ENCODE data around the gene MLIP. TPM values are rescaled to one million over a fixed set of nuclear protein-coding genes. Genes with fewer than 3 reads are reported as not detected.

Gene MLIP
- total RNA-seq, 4 donors from 2014 or later: 4.0 to 20.6 (median 10.1) TPM

- TF ChIP-seq, protein P1, sequence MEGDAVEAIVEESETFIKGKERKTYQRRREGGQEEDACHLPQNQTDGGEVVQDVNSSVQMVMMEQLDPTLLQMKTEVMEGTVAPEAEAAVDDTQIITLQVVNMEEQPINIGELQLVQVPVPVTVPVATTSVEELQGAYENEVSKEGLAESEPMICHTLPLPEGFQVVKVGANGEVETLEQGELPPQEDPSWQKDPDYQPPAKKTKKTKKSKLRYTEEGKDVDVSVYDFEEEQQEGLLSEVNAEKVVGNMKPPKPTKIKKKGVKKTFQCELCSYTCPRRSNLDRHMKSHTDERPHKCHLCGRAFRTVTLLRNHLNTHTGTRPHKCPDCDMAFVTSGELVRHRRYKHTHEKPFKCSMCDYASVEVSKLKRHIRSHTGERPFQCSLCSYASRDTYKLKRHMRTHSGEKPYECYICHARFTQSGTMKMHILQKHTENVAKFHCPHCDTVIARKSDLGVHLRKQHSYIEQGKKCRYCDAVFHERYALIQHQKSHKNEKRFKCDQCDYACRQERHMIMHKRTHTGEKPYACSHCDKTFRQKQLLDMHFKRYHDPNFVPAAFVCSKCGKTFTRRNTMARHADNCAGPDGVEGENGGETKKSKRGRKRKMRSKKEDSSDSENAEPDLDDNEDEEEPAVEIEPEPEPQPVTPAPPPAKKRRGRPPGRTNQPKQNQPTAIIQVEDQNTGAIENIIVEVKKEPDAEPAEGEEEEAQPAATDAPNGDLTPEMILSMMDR (IDR thresholded peaks at IDR 0.05): no peak
- no peak for TF ChIP-seq POLR2A (IDR thresholded peaks at IDR 0.05)
- DNase-seq (ENCODE audit: low spot score in 2 of 2): no peak
- no peak overlapping the region for H3K4me3 ChIP-seq (ENCODE audit: low read depth, poor library complexity, severe bottlenecking)
- intact Hi-C loops (cut with DNase I; ENCODE audit: low total_unique reads): no loop called here
- WGBS, 2 donors: 86 to 97% methylated on average over 1 of the region's 1 CpG
Measured at GRCh38 chr6:54114991-54115390, 3.7 kb downstream of the MLIP start.

DNA sequence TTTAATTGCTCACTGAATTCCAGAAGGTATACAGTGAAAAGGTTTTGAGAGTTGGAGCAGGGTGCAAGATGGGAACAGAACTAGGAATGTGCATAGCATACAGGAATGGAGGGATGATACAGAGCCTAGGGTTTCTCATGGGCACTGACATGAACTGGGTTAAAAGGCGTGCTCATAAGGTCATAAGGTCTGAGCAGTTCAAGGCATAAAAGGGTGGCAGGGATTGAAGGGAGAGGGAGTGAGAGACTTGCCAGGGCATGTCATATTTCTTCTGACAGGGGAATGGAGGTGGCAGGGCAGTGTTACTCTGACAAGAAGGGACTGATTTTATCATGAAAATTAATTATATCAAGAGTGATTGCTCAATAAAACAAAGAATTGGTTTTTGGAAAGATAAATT lies 4.7 kb downstream of the MLIP start:
- intact Hi-C loops (cut with DNase I; ENCODE audit: low total_unique reads): no loop called here
- no peak overlapping the region for H3K4me3 ChIP-seq (ENCODE audit: low read depth, poor library complexity, severe bottlenecking)
- no peak for DNase-seq (ENCODE audit: low spot score in 2 of 2)
- WGBS, 2 donors: 63 to 78% methylated on average over 1 of the region's 1 CpG
- TF ChIP-seq, protein P1 (IDR thresholded peaks at IDR 0.05): no peak
- TF ChIP-seq POLR2A (IDR thresholded peaks at IDR 0.05): no peak

DNA sequence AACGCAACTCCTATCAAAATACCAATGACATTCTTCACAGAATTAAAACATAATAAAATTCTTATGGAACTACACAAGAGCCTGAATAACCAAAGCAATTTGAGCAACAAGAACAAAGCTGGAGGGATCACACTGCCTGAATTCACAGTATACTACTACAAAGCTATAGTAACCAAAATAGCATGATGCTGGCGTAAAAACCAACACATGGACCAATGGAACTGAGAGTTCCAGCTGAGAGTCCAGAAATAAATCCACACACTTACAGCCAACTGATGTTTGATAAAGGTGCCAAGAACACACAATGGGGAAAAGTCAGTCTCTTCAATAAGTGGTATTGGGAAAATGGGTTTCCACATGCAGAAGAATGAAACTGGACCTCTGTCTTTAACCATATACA lies 6.9 kb downstream of the MLIP start:
- no peak for TF ChIP-seq POLR2A (IDR thresholded peaks at IDR 0.05)
- TF ChIP-seq, protein P1 (IDR thresholded peaks at IDR 0.05): no peak
- intact Hi-C loops (cut with DNase I; ENCODE audit: low total_unique reads): no loop called here
- H3K4me3 ChIP-seq (ENCODE audit: low read depth, poor library complexity, severe bottlenecking): no peak overlapping the region
- no peak for DNase-seq (ENCODE audit: low spot score in 2 of 2)
- WGBS, 2 donors: 95 to 96% methylated on average over 2 of the region's 2 CpGs

DNA sequence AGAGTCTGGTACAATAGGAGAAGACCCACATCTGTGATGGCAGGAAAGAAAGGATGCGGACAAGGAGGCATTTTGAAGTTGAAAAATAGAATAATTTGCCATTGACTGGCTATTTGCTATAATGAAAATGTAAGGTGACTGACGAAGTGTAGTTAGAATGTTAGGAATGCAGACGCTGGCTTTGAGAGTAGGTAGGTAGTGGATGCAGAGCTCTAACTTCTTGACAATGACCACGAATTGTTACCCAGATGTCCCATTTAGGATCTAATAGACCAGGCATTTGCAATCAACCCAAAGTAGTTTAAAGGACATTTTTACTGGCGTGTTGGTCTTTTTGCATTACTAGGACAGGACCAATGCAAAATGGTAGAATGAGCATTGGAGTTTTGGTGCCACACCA lies 14.2 kb downstream of the MLIP start:
- intact Hi-C loops (cut with DNase I; ENCODE audit: low total_unique reads): no loop called here
- no peak overlapping the region for H3K4me3 ChIP-seq (ENCODE audit: low read depth, poor library complexity, severe bottlenecking)
- no peak for TF ChIP-seq POLR2A (IDR thresholded peaks at IDR 0.05)
- TF ChIP-seq, protein P1 (IDR thresholded peaks at IDR 0.05): no peak
- 64 to 82% methylated on average over 5 of the region's 5 CpGs for WGBS, 2 donors
- no peak for DNase-seq (ENCODE audit: low spot score in 2 of 2)

DNA sequence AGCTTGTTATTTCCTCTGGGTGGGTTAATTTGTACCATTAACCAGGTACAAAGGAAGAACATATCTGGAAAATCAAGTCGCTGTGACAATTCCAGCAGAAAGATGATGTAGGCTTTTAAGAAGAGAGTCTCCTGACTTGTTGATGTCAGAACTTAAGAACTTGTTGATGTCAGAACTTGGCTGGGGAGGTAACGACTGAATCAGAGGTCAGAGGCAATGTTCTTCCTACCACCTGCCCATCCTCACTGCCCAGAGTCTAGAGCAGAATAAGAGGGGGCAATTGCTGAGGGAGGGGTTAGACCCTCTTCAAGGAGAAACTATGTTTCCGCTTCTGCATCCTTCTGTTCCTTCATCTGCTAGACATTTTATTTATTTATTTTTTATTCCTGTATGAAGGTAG lies 18.9 kb downstream of the MLIP start:
- WGBS, 2 donors: 84 to 85% methylated on average over 3 of the region's 3 CpGs
- TF ChIP-seq POLR2A (IDR thresholded peaks at IDR 0.05): no peak
- TF ChIP-seq, protein P1 (IDR thresholded peaks at IDR 0.05): no peak
- intact Hi-C loops (cut with DNase I; ENCODE audit: low total_unique reads): no loop called here
- no peak for DNase-seq (ENCODE audit: low spot score in 2 of 2)
- H3K4me3 ChIP-seq (ENCODE audit: low read depth, poor library complexity, severe bottlenecking): no peak overlapping the region

GRCh38 chr6:54132587-54132986 lies 21.3 kb downstream of the MLIP start:
- H3K4me3 ChIP-seq (ENCODE audit: low read depth, poor library complexity, severe bottlenecking): no peak overlapping the region
- TF ChIP-seq POLR2A (IDR thresholded peaks at IDR 0.05): no peak
- TF ChIP-seq, protein P1 (IDR thresholded peaks at IDR 0.05): no peak
- intact Hi-C loops (cut with DNase I; ENCODE audit: low total_unique reads): no loop called here
- 92 to 95% methylated on average over 2 of the region's 2 CpGs for WGBS, 2 donors
- no peak for DNase-seq (ENCODE audit: low spot score in 2 of 2)

Measured in lower leg skin (tissue), 4 donors.